NCI-H1092 treated with DMSO at 0.1 percent for 48 hours (cell line): ENCODE measurements around the gene LOC101059915.
"Not testable (repeated sequence)": the region's sequence is repeated elsewhere in the genome, so short reads cannot be mapped to it uniquely, and the experiment has no call there.

Source experiments
- DNase-seq: peaks from one replicate; lab custom pipeline; 2025; lab: John Stamatoyannopoulos, UW

The LOC101059915 gene

DNA sequence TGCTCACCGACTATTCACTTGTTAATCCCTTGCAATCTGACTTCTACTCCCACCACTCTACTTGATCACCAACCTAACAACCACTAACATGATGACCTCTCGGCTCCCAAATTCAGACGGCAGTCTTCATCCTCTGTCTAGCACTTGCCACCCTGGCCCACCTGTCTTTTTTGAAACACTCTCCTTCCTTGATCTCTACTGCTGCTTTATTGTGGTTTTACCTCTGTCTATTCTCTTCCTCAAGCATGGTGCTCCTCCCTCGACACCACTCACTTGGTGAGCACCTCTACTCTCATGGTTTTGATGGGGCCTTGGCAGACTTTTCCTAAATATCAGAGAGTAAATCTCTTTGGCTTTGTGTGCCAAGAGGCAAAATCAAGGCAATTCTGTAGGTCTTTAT is 27.3 kb upstream of the LOC101059915 start:
- no peak for DNase-seq

DNA sequence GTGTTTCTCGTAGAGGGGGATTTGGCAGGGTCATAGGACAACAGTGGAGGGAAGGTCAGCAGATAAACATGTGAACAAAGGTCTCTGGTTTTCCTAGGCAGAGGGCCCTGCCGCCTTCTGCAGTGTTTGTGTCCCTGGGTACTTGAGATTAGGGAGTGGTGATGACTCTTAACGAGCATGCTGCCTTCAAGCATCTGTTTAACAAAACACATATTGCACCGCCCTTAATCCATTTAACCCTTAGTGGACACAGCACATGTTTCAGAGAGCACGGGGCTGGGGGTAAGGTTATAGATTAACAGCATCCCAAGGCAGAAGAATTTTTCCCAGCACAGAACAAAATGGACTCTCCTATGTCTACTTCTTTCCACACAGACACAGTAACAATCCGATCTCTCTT is 22.9 kb upstream of the LOC101059915 start:
- DNase-seq: not testable (repeated sequence)

DNA sequence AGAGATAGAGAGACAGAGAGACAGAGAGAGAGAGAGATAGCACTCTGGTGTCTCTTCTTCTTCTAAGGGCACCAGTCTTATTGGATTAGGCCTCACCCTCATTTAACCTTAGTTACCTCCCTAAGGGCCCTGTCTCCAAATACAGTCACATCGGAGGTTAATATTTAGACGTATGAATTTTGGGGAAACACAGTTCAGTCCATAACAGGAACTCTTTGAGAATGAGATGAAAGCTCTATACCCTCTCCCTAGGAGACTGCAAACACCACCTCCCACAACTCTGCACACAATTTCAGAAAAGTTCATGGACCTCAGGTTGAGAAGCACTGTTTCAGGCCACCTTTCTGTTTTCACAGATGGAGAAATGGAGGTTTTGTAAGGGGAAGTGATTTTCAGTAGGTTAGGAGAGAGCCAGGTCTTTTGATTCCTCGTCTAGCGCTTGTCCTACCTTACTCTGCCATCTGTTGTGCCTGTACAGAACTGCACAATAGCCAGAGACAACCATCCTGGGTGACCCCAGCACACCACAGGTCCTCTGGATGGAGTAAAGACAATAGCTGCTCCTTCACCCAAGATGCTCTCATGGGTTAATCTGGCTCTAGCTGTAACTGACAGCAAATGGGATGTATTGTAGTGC is 16.9 kb upstream of the LOC101059915 start:
- peak; percentile 1 for DNase-seq

DNA sequence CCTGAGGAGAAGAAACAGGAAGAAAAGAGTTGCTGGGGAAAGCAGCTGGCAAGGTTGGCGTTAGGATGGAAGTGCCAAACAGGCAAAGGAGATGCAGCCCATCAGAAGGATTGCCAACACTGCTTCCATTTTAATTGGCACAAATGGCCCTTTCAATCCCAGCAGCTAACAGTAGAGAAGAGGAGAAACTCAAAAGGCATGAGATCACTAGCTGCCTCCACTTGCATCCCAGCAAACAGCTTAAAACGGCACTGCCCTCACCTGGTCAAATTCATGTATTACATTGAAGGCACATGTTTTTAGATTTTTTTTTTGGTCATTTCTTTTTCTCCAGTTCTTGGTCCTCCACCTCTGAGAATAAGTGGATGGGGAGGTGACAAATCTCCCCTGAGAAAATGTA is 14.9 kb upstream of the LOC101059915 start:
- peak; percentile 51 for DNase-seq

GRCh38 chrX:71653344-71653743 is 14.0 kb upstream of the LOC101059915 start:
- DNase-seq: no peak

- DNase-seq: no peak
Observed at GRCh38 chrX:71657267-71657666, 10.1 kb upstream of the LOC101059915 start.

- DNase-seq: no peak
Observed at GRCh38 chrX:71659342-71659741, 8.0 kb upstream of the LOC101059915 start.

- DNase-seq: no peak
Observed at GRCh38 chrX:71659959-71660358, 7.4 kb upstream of the LOC101059915 start.

- no peak for DNase-seq
Observed at GRCh38 chrX:71660562-71661416, 6.6 kb upstream of the LOC101059915 start.

- no peak for DNase-seq
Observed at GRCh38 chrX:71661919-71662318, 5.4 kb upstream of the LOC101059915 start.

GRCh38 chrX:71662654-71663053 is 4.7 kb upstream of the LOC101059915 start:
- not testable (repeated sequence) for DNase-seq

DNA sequence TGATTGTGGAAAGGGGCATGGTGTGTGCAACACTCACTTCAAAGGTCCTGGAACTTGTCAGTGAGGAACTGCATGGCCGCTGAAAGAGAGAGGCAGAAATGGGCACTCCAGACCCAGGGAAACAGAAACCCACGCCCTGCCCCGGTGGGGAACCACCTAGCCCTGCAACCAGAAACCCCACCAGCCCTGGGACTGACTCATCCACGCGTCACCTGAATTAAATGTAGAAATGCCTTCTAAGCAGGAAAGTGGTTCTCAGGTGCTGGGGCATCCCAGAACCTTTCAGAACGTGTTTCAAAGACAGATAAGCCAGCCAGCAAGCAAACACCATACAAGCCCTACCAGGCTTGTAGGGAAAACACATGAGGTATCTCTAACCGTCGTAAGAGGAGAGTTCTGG is 4.1 kb upstream of the LOC101059915 start:
- not testable (repeated sequence) for DNase-seq

GRCh38 chrX:71664202-71664601 is 3.1 kb upstream of the LOC101059915 start:
- peak; percentile 21 for DNase-seq

DNA sequence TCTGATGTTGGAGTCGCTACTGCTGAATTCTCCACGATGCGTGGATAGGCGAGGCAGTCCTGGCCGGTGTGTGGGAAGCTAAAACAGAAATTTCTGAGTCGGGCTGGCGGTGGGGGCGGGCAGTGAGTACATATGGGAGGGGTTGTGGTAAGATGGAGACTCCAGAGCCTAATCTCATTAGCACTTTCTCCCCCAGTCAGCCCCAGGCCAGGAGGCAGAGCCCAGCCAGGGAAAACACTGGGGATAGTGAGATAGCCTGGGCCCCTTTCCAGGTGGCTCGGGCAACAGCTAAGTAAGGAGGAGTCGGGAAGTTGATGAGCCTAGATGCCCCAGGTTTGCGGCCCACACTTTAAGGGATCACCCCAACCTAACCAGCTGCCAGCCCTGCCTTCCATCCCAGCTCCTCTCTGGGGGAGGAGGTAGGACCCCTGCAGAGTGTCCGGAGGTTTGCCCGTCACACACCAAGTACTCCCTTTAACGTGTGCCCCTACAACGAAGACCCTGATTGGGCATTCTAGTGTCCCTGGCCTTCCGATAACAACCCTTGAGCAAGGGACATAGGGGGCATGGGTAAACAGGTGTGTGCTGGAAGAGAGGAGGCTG is 2.4 kb upstream of the LOC101059915 start:
- no peak for DNase-seq

- no peak for DNase-seq
Observed at GRCh38 chrX:71665747-71666146, 1.6 kb upstream of the LOC101059915 start.

GRCh38 chrX:71666240-71667223 is 814 bp upstream of the LOC101059915 start:
- DNase-seq: no peak

DNA sequence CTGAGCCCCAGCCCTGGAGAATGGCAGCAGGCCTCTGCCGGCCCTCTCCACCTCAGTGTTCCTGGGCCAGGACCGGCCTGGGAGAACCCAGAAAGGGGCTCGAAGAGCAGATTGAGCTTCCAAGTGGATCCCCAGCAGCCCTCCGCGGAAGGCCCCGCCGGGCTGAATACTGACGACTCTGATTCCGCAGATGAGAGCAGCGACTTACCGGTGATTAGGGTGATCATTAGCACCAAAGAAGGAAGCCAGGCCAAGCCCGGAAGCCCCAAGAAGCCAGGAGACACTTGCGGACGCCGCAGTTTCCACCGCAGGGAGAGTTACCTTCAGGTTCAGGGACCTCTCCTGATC is 876 bp downstream of the LOC101059915 start:
- DNase-seq: no peak

DNA sequence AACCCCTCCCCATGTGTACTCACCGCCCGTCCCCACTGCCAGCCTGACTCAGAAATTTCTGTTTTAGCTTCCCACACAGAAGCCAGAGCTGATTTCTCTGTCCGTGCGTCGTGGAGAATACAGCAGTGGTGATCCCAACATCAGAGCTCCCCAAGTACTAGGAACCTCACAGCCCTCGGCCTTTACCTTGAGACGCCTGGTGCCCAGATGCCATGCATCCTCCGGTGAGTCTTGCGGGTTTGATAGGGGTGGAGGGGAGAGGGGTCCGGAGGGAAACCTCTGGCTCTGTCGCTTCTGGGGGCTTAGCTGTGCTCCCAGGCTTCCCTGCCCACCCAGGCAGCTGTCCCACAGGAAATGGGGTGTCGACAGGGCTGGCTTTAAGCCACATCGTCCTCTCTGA is 2.1 kb downstream of the LOC101059915 start:
- no peak for DNase-seq

DNA sequence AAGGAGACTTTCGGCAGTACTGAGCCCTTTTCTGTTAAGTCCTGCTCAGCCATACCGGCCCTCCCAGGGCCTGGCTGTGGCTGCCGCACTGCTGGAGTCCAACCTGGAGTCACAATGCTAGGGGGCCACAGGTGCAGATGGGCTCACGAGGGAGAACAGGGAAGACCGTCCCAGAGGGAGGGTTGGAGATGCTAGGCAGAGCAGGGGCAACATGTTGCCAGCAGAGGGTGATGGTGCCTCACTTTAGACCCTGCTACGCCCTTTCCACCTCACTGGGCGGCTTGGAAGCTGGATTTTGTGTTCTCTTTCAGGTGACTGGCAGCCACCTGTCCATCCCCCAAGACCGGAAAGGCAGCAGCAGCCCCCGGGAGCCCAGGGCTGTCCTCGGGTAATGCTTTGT is 2.6 kb downstream of the LOC101059915 start:
- peak; percentile 5 for DNase-seq

- no peak for DNase-seq
Observed at GRCh38 chrX:71671043-71671780, 3.9 kb downstream of the LOC101059915 start.

DNA sequence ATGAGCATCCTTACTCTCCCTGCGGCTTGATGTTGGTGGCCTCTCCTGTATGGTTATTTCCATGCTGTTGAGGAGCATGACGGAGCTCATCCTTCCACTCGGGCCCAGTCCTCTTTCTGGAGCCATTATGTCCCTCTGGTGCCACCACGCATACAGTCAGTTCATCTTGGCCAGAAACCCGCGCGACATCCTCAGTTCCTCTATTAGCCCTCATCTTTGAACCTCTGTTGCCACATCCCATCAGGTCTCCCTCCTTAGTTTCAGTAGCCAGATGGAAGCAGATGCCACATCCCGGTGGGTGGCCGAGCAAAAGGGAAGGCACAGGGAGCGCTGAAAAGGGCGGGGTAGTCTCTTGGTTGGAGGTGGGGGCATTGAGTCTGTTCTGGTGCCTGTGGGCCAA is 4.6 kb downstream of the LOC101059915 start:
- no peak for DNase-seq
